HG03571 (cell line): Measurements from ENCODE around the gene ATPAF2.

Experiments used
- ATAC-seq: cut with Tn5 transposase; IDR thresholded peaks from one replicate; pipeline ENCODE4 v1.9.1; 2021; ENCODE audit not compliant: unreplicated experiment

ATPAF2 gene

DNA sequence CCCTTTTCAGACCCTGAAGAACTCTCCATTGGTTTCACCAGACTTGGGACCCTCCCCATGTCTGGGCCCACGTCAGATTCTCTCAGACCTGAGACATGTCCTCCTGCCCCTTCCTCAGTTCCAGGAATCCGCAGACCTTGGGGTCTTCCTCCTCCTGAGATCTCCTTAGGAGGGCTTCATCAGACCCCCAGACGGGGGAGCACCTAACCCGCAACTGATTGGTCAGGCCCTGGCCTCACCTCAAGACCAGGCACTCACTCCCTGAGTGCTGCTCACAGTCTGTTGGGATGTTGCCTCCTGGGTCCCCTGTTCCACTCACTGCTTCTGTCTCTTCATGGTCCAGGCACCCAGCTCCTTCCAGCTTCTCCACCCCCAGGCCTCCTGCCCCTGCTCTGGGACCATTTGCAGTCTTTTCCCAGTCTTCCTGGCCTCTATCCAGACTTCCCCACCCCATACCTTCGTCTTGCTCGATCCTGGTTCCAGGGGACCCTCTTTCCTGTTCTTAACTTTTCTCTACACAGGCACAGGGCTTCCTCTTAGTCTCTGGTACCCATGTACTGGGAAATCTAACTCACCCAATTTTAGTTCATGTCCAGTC lies 1.4 kb upstream of the ATPAF2 start:
- ATAC-seq, result no peak

DNA sequence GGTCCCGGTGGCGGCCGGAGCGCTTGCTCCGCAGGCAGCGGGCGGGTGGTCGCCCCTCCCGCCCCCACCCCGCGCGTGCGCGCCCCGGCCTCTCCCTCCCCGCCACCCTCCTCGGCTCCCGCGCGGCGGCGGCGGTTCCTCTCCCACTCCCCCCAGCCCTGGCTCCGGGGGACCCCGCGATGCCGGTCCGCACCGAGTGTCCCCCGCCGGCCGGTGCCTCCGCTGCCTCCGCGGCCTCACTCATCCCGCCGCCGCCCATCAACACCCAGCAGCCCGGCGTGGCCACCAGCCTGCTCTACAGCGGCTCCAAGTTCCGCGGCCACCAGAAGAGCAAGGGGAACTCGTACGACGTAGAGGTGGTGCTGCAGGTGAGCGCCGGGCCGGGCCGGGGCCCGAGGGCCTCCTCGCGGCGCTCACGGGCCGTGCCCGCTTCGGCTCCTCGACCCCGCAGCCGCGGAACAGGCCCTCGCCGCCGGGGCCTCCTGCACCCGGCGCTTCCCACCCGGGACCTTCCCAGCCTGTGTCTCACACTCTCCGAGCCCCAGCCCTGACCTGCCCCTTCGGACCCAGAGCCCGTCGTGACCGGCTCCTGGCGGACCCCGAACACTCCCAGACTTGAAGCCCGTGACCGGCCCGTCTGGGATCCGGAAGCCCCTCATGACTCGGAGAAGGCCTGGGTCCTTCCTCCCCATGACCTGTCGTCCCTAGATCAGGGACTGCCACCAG lies 730 bp upstream of the ATPAF2 start:
- peak; percentile 26 for ATAC-seq

DNA sequence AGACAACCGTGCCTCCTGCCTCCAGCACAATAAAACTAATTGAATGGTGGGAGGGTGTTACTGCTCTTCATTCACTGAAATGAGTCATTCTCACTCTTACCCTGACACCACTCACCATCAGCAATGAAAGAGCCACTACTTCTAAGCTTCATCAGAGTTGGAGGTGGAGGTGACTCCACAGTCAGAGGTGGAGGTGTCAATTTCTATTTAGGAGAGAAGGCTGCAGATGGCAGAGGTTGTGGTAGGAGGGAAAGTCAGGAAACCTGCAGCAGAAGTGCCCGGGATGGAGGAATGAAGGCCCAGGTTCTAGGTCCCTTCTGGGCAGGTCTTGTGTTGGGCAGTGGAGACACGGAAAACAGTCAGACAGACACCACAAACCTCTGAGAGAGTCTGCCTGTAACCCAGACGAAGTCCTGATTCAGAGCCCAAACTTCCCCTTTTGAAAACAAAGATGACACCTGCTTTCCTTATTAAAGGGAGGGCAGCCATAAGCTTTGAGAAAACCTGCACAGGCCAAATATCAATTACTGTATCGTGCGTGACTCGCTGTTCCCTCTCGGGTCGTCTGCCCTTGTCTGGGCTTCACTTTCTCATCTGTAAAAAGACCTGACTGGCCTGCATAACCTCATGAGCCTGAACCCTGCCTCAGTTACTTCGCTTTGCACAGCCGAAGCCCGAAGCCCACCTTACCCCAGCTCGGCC lies 668 bp downstream of the ATPAF2 start:
- peak; percentile 10 for ATAC-seq

DNA sequence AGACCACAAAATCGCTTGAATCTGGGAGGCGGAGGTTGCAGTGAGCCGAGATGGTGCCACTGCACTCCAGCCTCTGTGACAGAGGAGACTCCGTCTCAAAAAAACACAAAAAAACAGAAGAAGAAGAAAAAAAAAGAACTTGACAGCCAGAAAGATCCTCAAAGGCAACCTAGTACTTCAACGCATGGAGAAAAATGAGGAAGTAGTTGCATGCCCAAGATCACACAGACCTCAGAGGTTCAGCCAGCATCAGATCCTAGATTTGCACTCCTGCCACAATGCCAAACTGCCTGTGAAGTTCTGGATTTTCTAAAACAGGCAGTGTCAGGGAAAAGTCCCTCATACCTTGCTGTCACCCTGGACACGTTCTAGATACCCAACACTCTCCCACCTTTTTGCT lies 1.5 kb downstream of the ATPAF2 start:
- no peak for ATAC-seq

DNA sequence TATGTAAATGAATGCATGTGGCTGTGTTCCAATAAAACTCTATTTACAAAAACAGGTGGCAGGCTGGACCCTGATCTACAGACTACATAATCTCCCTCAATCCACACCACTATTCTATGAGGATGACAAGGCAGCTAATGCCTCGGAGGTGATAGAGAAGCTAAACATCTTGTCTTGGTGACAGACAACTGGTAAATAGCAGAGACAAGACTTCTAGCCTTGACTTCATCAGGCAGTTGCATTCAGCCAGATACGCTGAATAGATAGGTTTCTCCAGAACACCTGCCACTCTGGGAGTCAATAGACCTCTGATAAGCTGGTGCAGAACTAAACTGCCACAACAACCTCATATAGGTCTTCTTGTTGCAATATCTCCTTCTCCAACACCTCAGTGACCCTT lies 3.3 kb downstream of the ATPAF2 start:
- ATAC-seq, result no peak

DNA sequence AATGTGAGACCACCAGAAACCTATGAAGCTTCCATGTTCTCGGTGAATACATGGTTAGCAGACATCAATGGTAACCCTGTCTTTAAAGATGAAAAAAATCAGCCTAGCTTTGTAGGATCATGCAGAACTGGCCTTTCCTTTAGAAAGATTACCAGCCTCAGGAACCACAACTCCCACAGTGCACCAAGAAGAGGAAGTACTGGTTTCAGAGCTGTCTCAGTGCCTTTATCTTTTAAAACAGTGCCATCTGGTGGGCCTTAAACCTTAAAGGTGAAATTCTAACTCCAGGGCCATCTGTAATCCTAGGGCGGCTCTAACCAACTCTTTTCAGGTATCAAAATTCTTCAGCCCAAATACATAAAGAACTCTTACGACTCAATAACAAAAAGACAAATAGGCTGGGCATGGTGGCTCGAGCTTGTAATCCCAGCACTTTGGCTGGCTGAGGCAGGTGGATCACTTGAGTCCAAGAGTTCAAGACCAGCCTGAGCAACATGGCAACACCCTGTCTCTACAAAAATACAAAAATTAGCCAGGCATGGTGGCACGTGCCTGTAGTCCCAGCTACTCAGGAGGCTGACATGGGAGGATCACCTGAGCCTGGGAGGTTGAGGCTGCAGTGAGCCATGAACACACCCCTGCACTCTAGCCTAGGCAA lies 5.4 kb downstream of the ATPAF2 start:
- ATAC-seq, result peak; percentile 62

DNA sequence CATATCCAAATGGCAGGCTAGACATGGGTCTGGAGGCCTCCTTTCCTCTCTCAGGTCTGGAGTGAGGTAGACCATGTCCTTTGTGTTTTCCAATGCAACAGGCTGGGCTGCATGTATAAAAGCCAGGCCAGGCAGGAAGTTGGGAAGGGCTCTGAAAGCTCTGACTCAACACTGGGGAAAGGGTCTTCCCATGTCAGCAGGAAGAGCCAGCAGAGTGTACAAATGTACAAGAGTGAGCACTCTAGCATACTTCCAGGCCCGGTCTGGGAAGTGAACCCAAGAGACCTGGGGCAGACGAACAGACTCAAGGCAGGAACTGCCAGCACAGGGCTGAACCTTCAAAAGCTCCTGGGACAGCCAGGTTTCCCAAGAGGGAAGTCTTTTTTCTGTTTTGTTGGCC lies 7.0 kb downstream of the ATPAF2 start:
- no peak for ATAC-seq

DNA sequence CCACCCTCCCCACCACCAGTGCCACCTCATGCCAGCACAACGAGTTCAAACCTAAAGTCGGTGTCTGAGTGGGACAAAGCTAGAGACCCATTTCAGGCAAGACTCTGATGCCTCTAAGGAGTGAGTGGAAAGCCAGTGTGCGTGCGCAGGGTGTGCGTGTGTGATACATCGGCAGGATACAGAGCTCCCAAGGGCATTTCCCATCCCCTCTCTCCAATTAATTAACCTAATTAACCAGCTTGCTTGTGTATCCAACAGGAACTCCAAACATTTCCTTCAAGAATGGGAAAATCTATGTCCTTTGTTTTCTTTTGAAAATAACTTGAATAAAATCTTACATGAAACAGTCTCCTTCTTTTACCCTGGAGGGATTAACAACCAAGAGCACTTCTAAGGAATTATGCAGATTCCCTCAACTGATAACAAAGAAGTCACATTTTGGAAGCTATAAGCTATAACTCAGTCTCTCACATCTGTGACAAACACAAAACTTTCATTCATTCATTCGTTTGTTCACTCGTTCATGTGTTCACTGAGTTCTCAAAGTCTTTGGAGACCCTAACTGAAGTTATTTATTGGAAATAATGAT lies 9.9 kb downstream of the ATPAF2 start:
- ATAC-seq, result no peak

DNA sequence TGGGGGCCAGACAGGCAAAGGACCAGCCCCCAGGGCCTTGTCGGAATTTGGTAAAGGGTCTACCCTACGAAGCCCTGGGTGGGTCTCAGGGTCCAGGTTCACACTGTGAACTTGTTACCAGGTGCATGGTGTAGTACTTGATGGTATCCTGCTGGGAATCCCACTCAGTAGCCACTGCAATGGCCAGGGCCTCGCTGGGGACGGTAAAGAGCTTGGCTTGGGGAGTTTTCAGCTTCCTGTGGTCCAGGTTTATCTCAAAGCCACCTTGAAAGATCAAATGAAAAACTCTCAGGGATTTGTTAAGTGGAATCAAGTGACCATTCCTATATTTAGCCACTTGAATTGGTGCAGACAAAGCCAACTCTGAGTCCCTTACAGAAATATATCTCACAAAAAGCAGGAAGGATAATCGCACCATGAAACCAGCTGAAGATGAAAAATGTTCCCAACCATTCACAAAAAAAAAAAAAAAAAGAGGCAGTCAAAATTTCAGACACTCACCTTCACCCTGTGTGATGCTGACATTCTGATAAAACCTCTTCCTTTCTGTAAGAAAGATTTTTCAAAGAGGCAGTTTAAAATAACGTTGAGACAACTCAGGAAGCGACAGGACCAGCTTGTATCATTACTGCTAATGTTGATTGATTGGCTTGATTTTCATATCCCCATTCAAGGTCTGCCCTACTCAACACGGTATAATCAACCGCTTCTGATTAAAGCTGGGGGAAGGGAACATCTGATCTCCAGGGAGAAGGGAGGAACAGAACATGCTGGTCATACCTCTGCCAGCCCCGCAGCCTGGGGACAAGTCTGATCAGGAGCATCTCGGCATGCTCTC lies 10.6 kb downstream of the ATPAF2 start:
- ATAC-seq, result no peak

DNA sequence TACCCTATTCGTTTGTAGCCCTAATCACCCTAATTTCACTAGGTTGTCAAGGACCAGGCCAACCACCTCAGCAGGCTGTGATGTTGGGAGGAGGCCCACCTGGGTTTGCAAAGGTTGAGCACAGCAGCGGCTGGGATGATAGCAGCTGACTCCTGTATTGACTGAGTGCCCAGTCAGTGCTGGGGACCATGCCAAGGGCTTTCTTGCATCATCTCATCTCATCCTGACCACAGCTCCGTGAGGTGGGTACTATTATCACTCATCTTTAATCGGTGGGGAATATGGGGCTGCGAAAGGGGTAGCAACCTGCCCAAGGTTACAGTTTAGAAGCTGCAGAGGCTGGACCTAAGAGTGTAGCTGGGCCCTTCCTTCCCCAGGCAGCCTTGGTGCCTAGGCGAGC lies 11.7 kb downstream of the ATPAF2 start:
- no peak for ATAC-seq

DNA sequence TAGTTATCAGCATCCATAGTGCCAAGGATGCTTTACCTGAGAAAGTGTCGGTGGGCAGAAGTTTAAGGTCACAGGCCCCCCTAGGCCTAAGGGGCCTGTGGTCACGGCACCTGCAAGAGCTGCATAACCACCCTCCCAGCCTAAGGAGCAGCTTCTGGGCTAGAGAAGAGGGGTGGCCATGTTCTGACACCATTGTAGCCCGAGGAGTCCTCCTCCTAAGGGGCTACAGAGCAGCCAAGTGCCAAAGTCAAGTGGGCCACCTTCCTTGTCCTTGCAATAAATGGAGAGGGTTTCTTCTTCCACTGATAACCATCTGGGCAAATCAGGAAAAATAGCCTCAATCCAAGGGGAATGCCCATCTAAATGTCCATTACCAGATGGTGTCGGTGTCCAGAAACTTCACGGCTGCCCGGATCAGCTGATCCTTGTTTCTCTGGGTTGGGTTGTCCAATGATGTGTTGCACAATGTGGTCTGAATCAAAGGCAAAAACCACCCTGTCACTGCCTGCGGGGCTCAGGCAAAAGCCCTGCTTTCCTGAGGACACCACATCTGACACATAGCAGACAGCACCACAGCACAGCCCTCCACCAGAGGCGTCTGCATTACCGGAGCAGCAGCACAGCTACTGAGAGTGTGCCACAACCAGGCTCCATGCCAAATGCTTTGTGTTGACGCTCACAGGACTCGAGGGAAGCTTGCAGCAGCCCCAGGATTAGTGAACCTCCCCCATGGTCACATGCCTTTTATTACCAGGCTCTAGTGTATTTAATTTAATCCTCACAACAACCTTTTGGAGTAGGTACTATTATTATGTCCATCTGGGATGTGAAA lies 12.8 kb downstream of the ATPAF2 start:
- ATAC-seq, result no peak

DNA sequence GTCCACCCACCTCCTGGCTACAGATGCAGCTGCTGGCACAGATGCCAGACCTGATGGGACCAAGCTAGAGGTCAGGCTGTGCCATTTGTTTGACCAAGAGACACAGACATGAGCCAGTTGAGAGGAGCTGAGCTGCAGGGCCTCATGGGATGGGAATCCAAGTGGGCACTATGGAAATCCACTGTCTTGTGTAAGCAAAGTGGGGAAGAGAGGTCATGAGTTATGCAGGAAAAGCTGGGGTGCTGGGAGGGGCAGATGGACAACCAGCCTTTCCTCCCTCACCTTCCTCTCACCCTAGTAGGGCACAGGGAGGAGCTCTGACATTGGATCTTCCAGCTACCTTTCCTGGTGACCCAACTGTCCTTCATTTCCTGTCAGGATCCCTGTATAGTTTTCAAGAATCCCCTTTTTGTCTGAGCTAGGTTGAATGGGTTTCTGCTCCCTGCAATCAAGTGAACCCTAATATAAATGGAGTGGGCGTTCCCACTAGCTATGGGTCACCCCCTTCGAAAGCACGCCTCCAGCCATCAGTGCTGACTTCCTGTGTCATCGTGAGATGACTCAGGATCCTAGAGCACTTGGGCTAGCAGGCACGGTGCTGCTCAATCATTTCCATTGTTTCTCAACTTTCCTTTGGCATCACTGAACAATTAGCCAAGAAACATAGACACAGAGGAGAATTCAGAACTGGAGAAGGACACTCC lies 13.6 kb downstream of the ATPAF2 start:
- ATAC-seq, result no peak

DNA sequence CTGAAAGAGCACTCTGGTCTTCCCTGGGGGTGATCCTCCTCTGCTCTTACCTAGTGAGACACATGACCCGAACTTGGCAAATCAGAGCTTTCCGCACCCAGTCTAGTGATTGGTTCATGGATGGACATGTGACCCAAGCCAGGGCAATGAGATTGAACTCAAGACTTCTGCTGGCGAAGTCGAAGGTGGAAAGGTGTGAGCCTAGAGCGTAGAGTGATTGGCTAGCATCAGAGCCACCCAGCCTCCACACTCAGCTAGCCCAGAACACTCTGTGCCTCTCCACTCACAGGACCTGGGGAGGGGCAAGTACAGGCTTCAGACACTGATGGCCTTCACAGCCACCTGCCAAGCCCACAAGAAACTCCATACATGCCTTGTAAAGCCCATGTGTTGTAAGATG lies 17.6 kb downstream of the ATPAF2 start:
- no peak for ATAC-seq

DNA sequence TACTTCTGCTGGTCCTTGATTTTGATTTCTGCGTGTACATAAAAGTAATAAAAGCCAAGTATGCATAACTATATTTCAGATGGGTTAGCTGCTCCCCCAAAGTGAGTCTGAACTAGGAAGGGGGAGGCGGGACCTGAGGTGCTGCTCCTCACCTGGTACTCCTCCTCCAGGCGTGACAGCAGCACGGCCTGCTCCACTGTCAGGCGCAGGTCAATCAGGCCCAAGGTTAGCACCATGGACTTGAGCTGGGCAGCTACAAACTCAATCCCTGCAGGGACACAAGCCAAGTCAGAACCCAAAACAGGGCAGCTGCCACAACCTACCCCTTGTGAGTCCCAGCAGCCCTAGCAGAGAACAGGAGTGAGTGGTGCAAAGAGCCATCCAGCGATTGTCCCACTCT lies 18.0 kb downstream of the ATPAF2 start:
- ATAC-seq, result no peak

DNA sequence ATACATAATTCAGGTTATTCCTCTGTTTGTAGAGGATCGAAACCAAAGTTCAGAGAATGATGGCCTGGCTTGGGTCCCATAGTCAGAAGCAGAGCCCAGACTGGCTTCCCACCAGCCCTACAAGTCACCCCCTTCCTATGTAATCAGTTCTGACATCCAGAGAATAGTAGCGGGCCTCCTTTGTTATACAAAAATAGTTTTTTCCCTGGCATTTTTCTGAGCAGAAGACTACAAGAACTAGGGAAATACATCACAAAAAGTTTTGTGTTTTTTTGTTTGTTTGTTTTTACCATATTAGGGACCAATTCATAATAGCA lies 19.2 kb downstream of the ATPAF2 start:
- no peak for ATAC-seq

DNA sequence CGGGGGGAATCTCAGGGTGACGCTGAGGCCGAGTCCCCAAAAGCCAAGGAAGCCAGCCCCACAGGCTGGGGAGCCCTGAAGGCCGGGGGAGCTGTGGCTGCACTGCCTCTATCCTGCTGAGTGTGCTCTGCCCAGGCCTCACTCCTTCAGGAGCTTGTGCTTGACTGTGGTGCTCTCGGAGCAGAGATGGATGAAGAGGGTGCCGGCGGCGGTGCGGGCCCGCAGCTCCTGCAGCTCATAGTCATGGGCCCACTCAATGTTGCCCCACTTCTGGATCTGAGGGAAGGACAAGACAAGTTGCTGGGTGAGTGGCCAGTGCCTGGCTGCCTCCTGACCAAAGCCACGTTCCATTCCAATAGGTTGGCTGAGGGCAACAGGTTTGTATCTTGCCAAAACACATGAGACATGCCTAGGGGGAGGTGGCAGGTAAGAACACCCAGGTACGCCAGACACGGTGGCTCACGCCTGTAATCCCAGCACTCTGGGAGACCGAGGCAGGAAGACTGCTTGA lies 20.5 kb downstream of the ATPAF2 start:
- ATAC-seq, result no peak

DNA sequence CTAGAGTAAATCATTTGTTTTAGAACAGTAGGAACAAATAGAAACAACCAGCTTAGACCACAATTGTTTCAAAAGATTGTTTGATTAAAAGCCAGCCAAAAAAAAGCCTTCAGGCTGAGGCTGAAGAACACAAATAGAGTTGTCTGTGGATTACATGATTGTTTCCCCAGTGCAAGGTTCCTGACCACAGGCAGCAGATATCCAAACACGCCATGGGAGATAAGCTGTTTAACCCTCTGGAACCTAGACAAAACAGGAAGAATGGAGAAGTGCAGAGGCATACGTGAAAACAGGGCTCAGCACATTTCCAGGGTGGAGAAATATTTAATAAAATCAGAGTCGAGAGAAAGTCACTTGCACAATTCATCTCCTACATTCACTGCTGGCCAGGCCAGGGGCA lies 21.0 kb downstream of the ATPAF2 start:
- ATAC-seq, result no peak

DNA sequence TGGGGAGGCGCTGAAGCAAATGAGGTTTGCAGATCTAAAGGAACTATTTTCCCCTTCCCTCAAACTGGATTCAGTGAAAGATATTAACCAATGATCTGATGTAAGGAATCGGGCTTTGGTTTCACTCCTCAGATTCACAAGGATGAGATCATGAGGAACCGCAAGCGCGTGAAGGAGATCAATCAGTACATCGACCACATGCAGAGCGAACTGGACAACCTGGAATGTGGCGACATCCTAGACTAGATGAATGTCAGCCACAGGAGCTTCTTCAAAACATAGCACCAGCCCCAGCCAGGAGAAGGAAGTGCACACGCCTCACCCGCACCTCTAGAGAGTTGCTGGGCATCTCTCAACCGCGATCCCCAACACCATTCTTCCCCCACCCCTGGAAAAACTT lies 22.5 kb downstream of the ATPAF2 start:
- no peak for ATAC-seq

DNA sequence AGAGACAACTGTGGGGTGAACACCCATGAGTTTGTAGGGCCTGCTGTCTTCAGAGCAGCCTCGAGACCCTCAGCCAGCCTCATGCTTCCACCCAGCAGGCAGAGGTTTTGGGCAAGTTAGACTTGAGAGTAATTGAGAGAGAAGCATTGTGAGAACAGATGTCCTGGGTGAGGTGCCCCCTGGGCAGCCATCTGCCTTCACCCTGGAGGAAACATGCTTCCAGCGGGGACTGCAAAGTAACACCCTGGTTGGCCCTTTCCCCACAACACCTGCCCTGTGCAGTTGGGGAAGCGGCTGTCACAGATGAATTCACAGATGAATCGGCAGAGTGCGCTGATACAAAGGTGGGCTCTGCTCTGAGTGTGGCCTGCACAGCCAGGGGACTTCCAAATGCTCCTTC lies 23.4 kb downstream of the ATPAF2 start:
- no peak for ATAC-seq
